K562 treated with DMSO at 1 percent for 48 hours (cell line): ENCODE data around the gene NUDT9. TPM values are rescaled to one million over a fixed set of nuclear protein-coding genes. Genes with fewer than 3 reads are reported as not detected.

Source experiments
- total RNA-seq: library from RNA; unstranded; fragments of 300-600 nt; gene quantifications from 2 replicates; pipeline ENCODE4 v1.2.3, GENCODE V29; 2022; ENCODE audit warnings: low replicate concordance; ENCODE audit errors: extremely low read depth

The NUDT9 gene
- not detected in 2 replicates for total RNA-seq

GRCh38 chr4:87422104-87423052, at the start of gene NUDT9:
TSS of gene NUDT9 (plus strand) at chr4:87422573. CDS start at chr4:87422906, 333 bp downstream.

GRCh38 chr4:87390891-87391575, 31.3 kb upstream of the NUDT9 start, which contains the start of gene HSD17B11:
TSS of gene HSD17B11 (minus strand) at chr4:87391188. CDS start at chr4:87391070, 118 bp downstream.

Other genes with a start within 250 kb of the NUDT9 start
- not detected in 2 replicates for gene KLHL8, start 202.0 kb upstream of the NUDT9 start, total RNA-seq
- gene HSD17B13, start 99.7 kb upstream of the NUDT9 start, total RNA-seq, result not detected in 2 replicates
- gene HSD17B11, start 31.4 kb upstream of the NUDT9 start, total RNA-seq, result not detected in 2 replicates
- not detected in 2 replicates for gene SPARCL1, start 106.8 kb downstream of the NUDT9 start, total RNA-seq
- not detected in 2 replicates for gene DSPP, start 186.0 kb downstream of the NUDT9 start, total RNA-seq
- gene DMP1, start 227.7 kb downstream of the NUDT9 start, total RNA-seq, result not detected in 2 replicates